Measurements from ENCODE around the gene TECR. TPM values are rescaled to one million over a fixed set of nuclear protein-coding genes. Genes with fewer than 3 reads are reported as not detected.
A peak's percentile ranks its signal among the peaks of the same experiment; 100 is the strongest.
"Not testable (repeated sequence)": the region's sequence is repeated elsewhere in the genome, so short reads cannot be mapped to it uniquely, and the experiment has no call there.

Gene TECR
- total RNA-seq, 4 donors from 2014 or later: 33.1 to 55.1 (median 43.6) TPM

- Histone ChIP-seq H3K27ac (no peak overlapping the region), H3K27me3 (no peaks in the 10 kb centered on the region), H3K4me1 (peaks cover 0 to 12% (median 3%) of the 10 kb centered on the region in 4 donors), H3K9me3 (no peaks in the 10 kb centered on the region), H3K36me3 (no peaks in the 10 kb centered on the region), H3K4me3 (no peak overlapping the region)
- DNase-seq (ENCODE audit: low spot score in 2 of 2): no peak
- TF ChIP-seq POLR2A (IDR thresholded peaks at IDR 0.05): no peak
- no peak for TF ChIP-seq EP300 (IDR thresholded peaks at IDR 0.05)
- no peak for TF ChIP-seq CTCF (IDR thresholded peaks at IDR 0.05)
- 76 to 79% methylated on average over 5 of the region's 5 CpGs for WGBS, 2 donors
Measured at GRCh38 chr19:14577264-14577663, 47.9 kb downstream of the TECR start.

GRCh38 chr19:14577885-14578427 is 48.6 kb downstream of the TECR start:
- WGBS, 2 donors: 43 to 48% methylated on average over 6 of the region's 6 CpGs
- DNase-seq (ENCODE audit: low spot score in 2 of 2): no peak
- Histone ChIP-seq H3K27me3 (no peaks in the 10 kb centered on the region), H3K36me3 (no peaks in the 10 kb centered on the region), H3K27ac (no peak overlapping the region), H3K9me3 (no peaks in the 10 kb centered on the region), H3K4me3 (no peak overlapping the region), H3K4me1 (peaks cover 0 to 10% (median 3%) of the 10 kb centered on the region in 4 donors)
- no peak for TF ChIP-seq EP300 (IDR thresholded peaks at IDR 0.05)
- TF ChIP-seq POLR2A (IDR thresholded peaks at IDR 0.05): no peak
- TF ChIP-seq CTCF (IDR thresholded peaks at IDR 0.05): no peak

- Histone ChIP-seq H3K36me3 (no peaks in the 10 kb centered on the region), H3K4me3 (no peak overlapping the region), H3K27me3 (no peaks in the 10 kb centered on the region), H3K27ac (no peak overlapping the region), H3K9me3 (no peaks in the 10 kb centered on the region), H3K4me1 (no peaks in the 10 kb centered on the region)
- TF ChIP-seq CTCF (IDR thresholded peaks at IDR 0.05): no peak
- TF ChIP-seq POLR2A (IDR thresholded peaks at IDR 0.05): no peak
- TF ChIP-seq EP300 (IDR thresholded peaks at IDR 0.05): no peak
- WGBS, 2 donors: 59 to 62% methylated on average over 6 of the region's 6 CpGs
- DNase-seq (ENCODE audit: low spot score in 2 of 2): no peak
Measured at GRCh38 chr19:14580623-14581237, 51.3 kb downstream of the TECR start.

- no peaks in the 10 kb centered on the region for H3K27me3 ChIP-seq
- H3K4me3 ChIP-seq: peak within 1 kb of the TSS in 1 of 4 donors; percentile 21
- no peaks in the 10 kb centered on the region for H3K36me3 ChIP-seq
- H3K4me1 ChIP-seq: no peaks in the 10 kb centered on the region
- DNase-seq (ENCODE audit: low spot score in 2 of 2): no peak
- no peaks in the 10 kb centered on the region for H3K9me3 ChIP-seq
- no peak within 1 kb of the TSS for H3K27ac ChIP-seq
- no peak for TF ChIP-seq EP300 (IDR thresholded peaks at IDR 0.05)
- TF ChIP-seq POLR2A (IDR thresholded peaks at IDR 0.05): no peak
- no peak for TF ChIP-seq CTCF (IDR thresholded peaks at IDR 0.05)
- WGBS, 2 donors: 38 to 45% methylated on average over 6 of the region's 6 CpGs
Measured at GRCh38 chr19:14582894-14583340, 53.5 kb downstream of the TECR start, which contains the start of gene CLEC17A. CLEC17A (plus strand) TSS chr19:14583084; CDS start chr19:14583161, 77 bp downstream.

GRCh38 chr19:14584372-14584771 is 55.0 kb downstream of the TECR start:
- DNase-seq (ENCODE audit: low spot score in 2 of 2); H3K4me1 ChIP-seq; H3K27ac ChIP-seq; H3K27me3 ChIP-seq; H3K36me3 ChIP-seq; H3K9me3 ChIP-seq: not testable (repeated sequence)
- peak overlapping the region in 1 of 4 donors; percentile 21 for H3K4me3 ChIP-seq
- WGBS, 2 donors: 78 to 83% methylated on average over 5 of the region's 5 CpGs

- H3K4me3 ChIP-seq; H3K4me1 ChIP-seq; H3K27ac ChIP-seq; H3K9me3 ChIP-seq; H3K27me3 ChIP-seq; DNase-seq (ENCODE audit: low spot score in 2 of 2); H3K36me3 ChIP-seq: not testable (repeated sequence)
- 50 to 74% methylated on average over 1 to 3 of the region's 3 CpGs for WGBS, 2 donors
Measured at GRCh38 chr19:14585187-14585586, 55.8 kb downstream of the TECR start.

GRCh38 chr19:14589433-14589832 is 60.0 kb downstream of the TECR start:
- not testable (repeated sequence) for H3K4me1 ChIP-seq; H3K4me3 ChIP-seq; H3K36me3 ChIP-seq; H3K27ac ChIP-seq; H3K27me3 ChIP-seq; H3K9me3 ChIP-seq; DNase-seq (ENCODE audit: low spot score in 2 of 2)
- WGBS, 2 donors: 100% methylated on average over 3 of the region's 4 CpGs; no CpG with 5 or more reads in 1 of the 2 donors

Measured in tibial nerve (tissue), 4 donors.